Gastrocnemius medialis (tissue), 4 donors: ENCODE results near the gene H3-3A. TPM values are rescaled to one million over a fixed set of nuclear protein-coding genes. Genes with fewer than 3 reads are reported as not detected.

Source experiments
- ATAC-seq, 2 donors: fragments of 150-250 bp; one replicate each; pipeline ENCODE4 v1.9.1; 2016
- DNase-seq, 2 donors: peaks; one replicate each; pipeline ENCODE4 v3.0.0-alpha.2; 2019
- H3K27ac ChIP-seq, 4 donors: fragments of 200-600 bp; sonication (generic); 1 replicate in 1 of 4; 2 replicates in 3 of 4; pipeline ENCODE4 v1.5.1; 2016 to 2018; ENCODE audit warnings: mild to moderate bottlenecking in 2 of 4, moderate library complexity in 1 of 4
- H3K27me3 ChIP-seq, 3 donors: fragments of 200-600 bp; sonication (generic) in 2 of 3; 1 replicate in 1 of 3; 2 replicates in 2 of 3; pipeline versions ENCODE4 v1.5.1 to v1.6.0; 2016 to 2019; ENCODE audit warnings: mild to moderate bottlenecking in 1 of 3, moderate library complexity in 1 of 3
- H3K36me3 ChIP-seq, 2 donors: fragments of 200-600 bp; sonication (generic) in 1 of 2; one replicate each; pipeline ENCODE4 v1.5.1; 2017 to 2018
- H3K4me1 ChIP-seq, 2 donors: fragments of 200-600 bp; sonication (generic) in 1 of 2; one replicate each; pipeline ENCODE4 v1.5.1; 2016 to 2017; ENCODE audit warnings: mild to moderate bottlenecking in 2 of 2
- H3K4me3 ChIP-seq, 4 donors: fragments of 200-600 bp; sonication (generic) in 3 of 4; 1 replicate in 1 of 4; 2 replicates in 3 of 4; pipeline ENCODE4 v1.5.1; 2016 to 2019; ENCODE audit warnings: mild to moderate bottlenecking in 2 of 4
- H3K9me3 ChIP-seq, 3 donors: fragments of 200-600 bp; sonication (generic) in 2 of 3; 1 replicate in 1 of 3; 2 replicates in 2 of 3; pipeline ENCODE4 v1.5.1; 2016 to 2019
- CTCF ChIP-seq, 5 experiments: fragments of 450-650 bp in 3 of 5; fragments of 200-600 bp in 2 of 5; sonication (generic) in 2 of 5; IDR thresholded peaks in 4 of 5; conservative IDR thresholded peaks in 1 of 5; 1 replicate in 4 of 5; 2 replicates in 1 of 5; pipeline ENCODE4 v1.5.1; 2016 to 2019; ENCODE audit warnings: antibody characterized with exemption in 5 of 5, mild to moderate bottlenecking in 3 of 5, moderate library complexity in 3 of 5
- POLR2A ChIP-seq, 2 donors: fragments of 450-650 bp; IDR thresholded peaks; one replicate each; pipeline ENCODE4 v1.6.1; 2017; ENCODE audit warnings: antibody characterized with exemption in 2 of 2, mild to moderate bottlenecking in 2 of 2, moderate library complexity in 2 of 2
- in situ Hi-C, 4 donors: fragments of 200-750 bp; cut with MboI; loops; one replicate each; pipeline versions ENCODE4 v1.15.0 to v1.8.0; 2017; ENCODE audit warnings: low sequenced_read_pairs in 4 of 4
- intact Hi-C: fragments of 100-400 bp; cut with DNase I; formaldehyde crosslinking; loops from one replicate; pipeline ENCODE4 v1.15.1; 2023; ENCODE audit warnings: low total_unique reads
- total RNA-seq, 4 donors: library from RNA; depleted of rRNA; stranded (reverse); fragments of >200 nt; gene quantifications; one replicate each; pipeline versions ENCODE4 v1.1.0 to v1.2.3, GENCODE V29; 2016

Gene H3-3A
- total RNA-seq, 4 donors from 2014 or later = 163 to 289 (median 191) TPM

- intact Hi-C loops = loop anchor here (1.0 to 5.0 kb wide), 5 partner anchors 18 to 638 kb away; partner anchors contain the start of genes ENAH, LBR and TMEM63A
- H3K27me3 ChIP-seq = no peaks in the 10 kb centered on the region
- H3K36me3 ChIP-seq = peaks cover 0 to 45% of the 10 kb centered on the region in 2 donors
- DNase-seq = peak in 1 of 2 donors; percentile 35
- peak overlapping the region; percentile 94 to 99 (median 98) for H3K27ac ChIP-seq
- peaks cover 31 to 38% of the 10 kb centered on the region in 2 donors for H3K4me1 ChIP-seq
- TF ChIP-seq POLR2A (IDR thresholded peaks at IDR 0.05) (no peak), CTCF (IDR thresholded peaks at IDR 0.05 in 4 of 5, conservative IDR thresholded peaks at IDR 0.05 in 1 of 5) (peak in 3 of 5 experiments; percentile 43 to 65 (median 53))
- H3K4me3 ChIP-seq = peak overlapping the region; percentile 71 to 92 (median 78)
- in situ Hi-C loops = loop anchor here in 3 of 4 donors (5.0 to 10.0 kb wide), 4 partner anchors 42 to 120 kb away; partner anchors contain the start of gene ACBD3 (in 1 of the 3)
- H3K9me3 ChIP-seq = no peaks in the 10 kb centered on the region
- ATAC-seq = peak; percentile 21 to 23
These were observed 2.3 kb downstream of the H3-3A start for GRCh38 chr1:226064816-226065248.

- TF ChIP-seq POLR2A (IDR thresholded peaks at IDR 0.05) = no peak
- no peak for TF ChIP-seq CTCF (IDR thresholded peaks at IDR 0.05 in 4 of 5, conservative IDR thresholded peaks at IDR 0.05 in 1 of 5)
- DNase-seq = no peak
- intact Hi-C loops = no loop called here
- peaks cover 22 to 26% of the 10 kb centered on the region in 2 donors for H3K4me1 ChIP-seq
- no peak for ATAC-seq
- H3K27me3 ChIP-seq = no peaks in the 10 kb centered on the region
- H3K36me3 ChIP-seq = peaks cover 0 to 59% of the 10 kb centered on the region in 2 donors
- in situ Hi-C loops = loop anchor here in 3 of 4 donors (5.0 to 10.0 kb wide), 4 partner anchors 41 to 118 kb away; partner anchors contain the start of gene ACBD3 (in 1 of the 3)
- no peak overlapping the region for H3K27ac ChIP-seq
- no peak overlapping the region for H3K4me3 ChIP-seq
- no peaks in the 10 kb centered on the region for H3K9me3 ChIP-seq
These were observed 4.0 kb downstream of the H3-3A start for GRCh38 chr1:226066415-226067078.

GRCh38 chr1:226069811-226070489 is 7.4 kb downstream of the H3-3A start:
- peaks cover 18 to 20% of the 10 kb centered on the region in 2 donors for H3K4me1 ChIP-seq

GRCh38 chr1:226072347-226072746 is 9.8 kb downstream of the H3-3A start:
- Histone ChIP-seq H3K27me3 (no peaks in the 10 kb centered on the region), H3K4me1 (peaks cover 0 to 7% of the 10 kb centered on the region in 2 donors), H3K36me3 (peaks cover 0 to 55% of the 10 kb centered on the region in 2 donors), H3K9me3 (no peaks in the 10 kb centered on the region), H3K4me3 (no peak overlapping the region), H3K27ac (no peak overlapping the region)
- no peak for TF ChIP-seq CTCF (IDR thresholded peaks at IDR 0.05 in 4 of 5, conservative IDR thresholded peaks at IDR 0.05 in 1 of 5)
- in situ Hi-C loops (no loop called here), intact Hi-C loops (no loop called here)
- DNase-seq = no peak
- no peak for ATAC-seq

More at GRCh38 chr1:226069811-226070489, 7.4 kb downstream of the H3-3A start:
- no peak for ATAC-seq
- in situ Hi-C loops = loop anchor here in 3 of 4 donors (5.0 to 10.0 kb wide), 4 partner anchors 37 to 115 kb away; partner anchors contain the start of gene ACBD3 (in 1 of the 3)
- intact Hi-C loops = no loop called here
- no peak for TF ChIP-seq CTCF (IDR thresholded peaks at IDR 0.05 in 4 of 5, conservative IDR thresholded peaks at IDR 0.05 in 1 of 5)
- no peak for TF ChIP-seq POLR2A (IDR thresholded peaks at IDR 0.05)
- Histone ChIP-seq H3K4me3 (no peak overlapping the region), H3K27ac (no peak overlapping the region), H3K9me3 (no peaks in the 10 kb centered on the region), H3K36me3 (peaks cover 0 to 72% of the 10 kb centered on the region in 2 donors), H3K27me3 (no peaks in the 10 kb centered on the region)
- DNase-seq = no peak
